NCI-H510A (cell line): ENCODE measurements around the gene RPL22.

Experiments
- DNase-seq: peaks from one replicate; lab custom pipeline; 2025; lab: John Stamatoyannopoulos, UW

The RPL22 gene

DNA sequence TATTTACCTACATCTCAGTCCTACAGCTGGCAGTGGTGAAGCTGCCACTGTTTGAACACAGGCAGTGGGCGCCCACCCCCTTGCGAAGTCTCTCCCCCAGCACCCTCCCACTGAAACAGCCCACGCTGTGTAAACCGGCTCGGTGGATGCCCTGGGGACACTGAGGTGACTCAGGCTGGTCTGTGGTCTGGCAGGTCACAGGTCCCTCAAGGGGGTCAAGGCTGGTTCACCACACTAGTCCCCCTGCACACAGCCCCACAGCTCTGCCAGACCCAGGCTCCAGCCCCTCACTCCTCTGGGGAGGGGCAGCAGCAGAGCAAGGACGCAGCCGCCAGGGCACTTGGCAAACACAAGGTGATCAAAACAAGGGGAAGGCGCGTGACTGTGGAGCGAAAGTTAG lies 26.8 kb downstream of the RPL22 start:
- DNase-seq = no peak

DNA sequence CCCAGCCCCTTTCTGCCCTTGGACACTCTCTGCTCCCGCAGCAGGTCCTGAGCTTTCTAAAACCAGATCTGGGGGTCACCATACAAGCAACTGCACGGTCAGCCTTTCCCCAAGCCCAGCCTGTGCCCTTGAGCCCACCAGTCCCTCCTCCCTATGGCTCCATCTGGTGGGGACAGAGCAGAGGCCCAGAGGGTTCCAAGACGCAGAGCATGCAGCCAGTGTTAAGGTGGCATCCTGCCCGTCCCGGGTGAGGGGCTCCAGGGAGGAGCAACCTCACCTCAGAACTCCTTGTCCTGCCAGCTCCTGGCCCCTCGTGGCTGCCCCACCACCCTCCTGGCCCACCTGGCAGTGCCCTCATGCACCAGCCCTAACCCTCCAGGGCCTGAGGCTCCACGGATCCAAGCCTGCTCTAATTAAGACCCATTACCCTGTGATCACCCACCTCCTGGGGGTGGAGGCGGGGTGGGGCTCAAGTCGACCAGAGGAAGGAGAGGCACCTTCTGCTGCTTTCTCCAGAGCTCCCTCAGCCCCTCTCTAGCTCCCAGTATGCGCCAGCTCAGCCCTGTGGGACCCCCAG lies 27.8 kb downstream of the RPL22 start:
- no peak for DNase-seq

DNA sequence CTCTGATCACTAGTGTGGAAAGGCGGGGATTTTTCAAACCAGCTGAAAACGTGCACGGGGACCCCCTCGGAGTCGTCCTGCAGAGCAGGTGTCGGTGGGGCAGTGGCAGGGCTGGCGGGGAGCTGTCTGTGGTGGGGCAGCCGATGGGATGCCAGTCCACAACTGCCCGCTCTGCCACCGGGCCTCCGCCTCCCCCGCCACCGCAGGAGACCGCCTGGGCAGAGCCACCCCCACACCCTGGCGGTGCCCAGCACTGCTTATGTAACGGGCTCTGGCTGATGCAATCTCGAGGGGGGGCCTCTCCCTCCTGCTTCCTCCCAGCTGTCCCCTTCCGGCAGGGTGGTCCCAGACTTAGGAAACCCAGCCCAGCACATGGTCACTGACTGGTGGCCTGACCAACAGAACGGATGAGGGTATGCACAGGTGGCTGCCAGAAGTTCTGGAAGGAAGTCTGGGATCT lies 28.6 kb downstream of the RPL22 start:
- no peak for DNase-seq

DNA sequence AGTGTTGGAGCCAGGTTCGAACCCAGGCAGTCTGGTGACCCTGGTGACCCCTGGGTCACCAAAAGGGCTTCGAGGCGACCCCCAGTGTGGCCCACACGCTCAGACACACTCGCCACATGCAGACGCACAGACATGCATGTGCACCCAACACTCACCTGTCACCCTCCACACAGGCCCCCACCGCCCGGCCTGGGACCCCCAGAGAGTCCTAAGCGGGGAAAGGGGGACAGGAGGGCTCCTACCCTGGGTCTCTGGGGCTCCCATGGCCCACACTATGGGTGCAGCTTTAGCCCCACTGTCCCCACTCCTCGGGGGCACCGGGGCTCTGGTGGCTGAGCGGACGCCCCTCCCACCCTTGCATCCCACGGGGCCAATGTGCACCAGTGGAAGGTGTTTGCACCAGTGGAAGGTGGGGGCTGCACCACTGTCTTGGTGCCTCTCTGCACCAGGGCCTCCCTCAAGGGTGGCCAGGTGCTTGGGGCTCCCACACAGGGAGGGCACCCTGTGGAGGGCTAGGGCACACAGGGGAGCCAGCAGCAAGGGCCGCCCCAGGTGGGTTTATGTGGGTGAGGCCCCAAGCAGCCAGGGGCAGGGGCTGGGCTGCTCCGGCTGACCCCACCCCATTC lies 29.2 kb downstream of the RPL22 start:
- no peak for DNase-seq

DNA sequence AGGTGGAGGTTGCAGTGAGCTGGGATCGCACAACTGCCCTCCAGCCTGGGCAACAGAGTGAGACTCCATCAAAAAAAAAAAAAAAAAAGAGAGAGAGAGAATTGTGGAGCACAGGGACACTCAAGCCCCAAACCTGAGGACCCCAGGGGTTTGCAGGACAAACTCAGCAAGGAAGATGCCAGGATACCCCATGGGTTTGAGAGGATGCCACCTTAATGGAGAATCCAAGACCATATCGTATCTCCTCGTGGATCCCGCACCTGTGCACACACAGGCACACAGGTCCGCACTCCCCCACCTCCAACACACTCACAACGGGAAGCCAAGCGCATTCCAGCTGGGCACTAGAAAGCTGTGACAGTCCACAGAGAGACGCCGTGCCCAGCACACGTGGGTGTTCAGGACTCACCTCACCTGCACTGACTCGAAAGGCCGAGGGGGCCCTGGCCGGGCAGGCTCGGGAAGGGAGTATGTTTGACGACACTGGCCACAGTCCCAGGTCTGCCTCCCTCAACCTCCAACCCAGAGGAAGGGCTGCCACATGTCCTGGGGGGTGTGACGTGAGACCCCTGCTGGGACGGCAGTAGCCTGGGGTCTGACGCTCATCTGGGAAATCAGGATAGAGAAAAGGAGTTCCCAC lies 30.3 kb downstream of the RPL22 start:
- no peak for DNase-seq

DNA sequence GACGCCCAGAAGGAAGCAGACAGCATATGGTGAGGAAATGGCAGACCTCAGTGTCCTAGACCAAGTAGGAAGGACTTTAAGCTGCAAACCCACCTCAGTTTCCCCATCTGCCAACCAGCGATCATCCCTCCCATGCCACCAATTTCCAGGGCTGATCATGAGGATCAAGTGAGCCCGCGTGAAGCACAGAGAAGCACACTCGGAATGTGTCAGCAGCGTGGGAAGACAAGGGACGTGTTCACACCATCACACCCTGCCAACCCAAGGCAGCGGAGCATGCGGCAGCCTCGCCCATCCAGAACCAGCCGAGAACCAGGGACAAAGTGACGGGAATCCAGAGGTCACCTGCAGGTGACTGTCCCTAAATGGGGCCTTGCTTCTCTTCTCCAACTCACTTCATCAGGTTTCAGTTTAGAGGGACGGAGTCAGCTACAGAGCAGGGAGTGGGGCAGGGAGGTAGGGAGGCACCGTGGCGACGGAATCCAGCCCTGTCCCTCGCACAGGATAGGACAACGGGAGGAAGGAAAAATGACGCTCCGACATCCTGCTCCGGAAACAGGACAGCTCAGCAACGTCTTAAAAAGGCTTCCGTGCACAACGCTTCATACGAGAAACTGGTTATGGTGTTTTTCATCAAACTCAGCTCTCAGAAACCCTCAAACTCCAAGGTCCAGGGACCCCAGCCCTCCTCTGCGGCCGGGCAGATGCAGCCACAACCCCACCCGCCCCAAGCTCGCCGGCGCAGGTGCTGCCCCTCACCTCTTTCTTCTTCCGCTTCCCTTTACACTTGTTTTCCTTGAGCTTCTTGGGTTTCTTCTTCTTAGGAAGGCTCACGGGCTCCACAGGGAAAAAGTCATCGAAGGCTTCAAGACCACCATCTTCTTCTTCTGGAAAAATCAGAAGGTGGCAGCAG lies 31.7 kb downstream of the RPL22 start:
- DNase-seq = no peak

DNA sequence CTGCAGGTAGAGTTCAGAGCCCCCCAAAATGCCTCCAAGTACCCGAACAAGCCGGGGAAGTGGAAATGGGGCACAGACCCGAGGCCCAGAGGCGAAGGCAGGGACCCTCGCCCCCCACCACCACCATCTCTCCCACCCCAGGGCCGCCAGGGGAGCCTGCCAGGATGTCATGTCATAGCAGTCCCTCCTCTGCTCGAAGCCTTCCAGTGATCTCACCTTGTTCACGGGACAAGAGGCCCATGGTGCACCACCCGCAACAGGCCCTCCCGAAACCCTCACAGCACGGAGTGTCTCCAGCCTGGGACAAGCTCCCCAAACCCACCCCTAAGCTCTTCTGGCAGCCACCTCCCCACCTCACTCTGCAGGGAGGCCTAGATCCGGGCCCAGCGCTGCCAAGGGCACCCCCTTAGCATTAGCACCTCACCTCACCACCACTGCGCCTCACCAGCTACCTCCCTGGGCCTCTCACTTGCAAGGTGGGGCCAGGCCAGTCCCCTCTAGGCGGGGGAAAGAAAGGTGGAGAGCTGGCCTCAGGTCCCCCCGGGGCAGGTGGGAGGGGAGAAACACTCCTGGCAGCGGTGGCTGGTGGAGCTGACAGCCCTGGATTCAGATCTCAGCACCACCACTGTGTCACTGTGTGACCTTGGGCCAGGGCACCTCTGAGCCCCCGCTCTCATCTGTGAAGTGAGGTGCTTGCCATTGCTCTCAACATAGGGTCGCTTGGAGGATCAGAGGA lies 32.6 kb downstream of the RPL22 start:
- DNase-seq = no peak

DNA sequence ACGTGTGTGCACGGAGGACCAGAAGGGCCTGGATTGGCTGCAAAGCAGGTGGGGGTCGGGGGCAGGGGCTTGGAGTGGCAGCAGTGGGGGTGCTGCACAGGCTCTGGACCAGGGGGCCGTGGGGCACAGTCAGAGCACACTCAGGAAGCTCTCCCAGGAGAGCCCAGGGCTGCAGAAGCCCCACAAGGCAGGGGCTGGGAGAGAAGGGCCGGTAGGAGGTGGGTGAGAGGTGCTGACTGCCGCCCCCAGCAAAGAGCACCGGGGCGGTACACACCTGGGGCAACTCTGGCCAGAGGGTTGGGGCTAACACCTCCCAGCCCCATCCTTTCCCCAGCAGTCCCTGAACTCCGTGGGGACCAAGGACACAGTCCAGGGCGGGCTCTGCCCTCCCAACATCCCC lies 33.2 kb downstream of the RPL22 start:
- no peak for DNase-seq

DNA sequence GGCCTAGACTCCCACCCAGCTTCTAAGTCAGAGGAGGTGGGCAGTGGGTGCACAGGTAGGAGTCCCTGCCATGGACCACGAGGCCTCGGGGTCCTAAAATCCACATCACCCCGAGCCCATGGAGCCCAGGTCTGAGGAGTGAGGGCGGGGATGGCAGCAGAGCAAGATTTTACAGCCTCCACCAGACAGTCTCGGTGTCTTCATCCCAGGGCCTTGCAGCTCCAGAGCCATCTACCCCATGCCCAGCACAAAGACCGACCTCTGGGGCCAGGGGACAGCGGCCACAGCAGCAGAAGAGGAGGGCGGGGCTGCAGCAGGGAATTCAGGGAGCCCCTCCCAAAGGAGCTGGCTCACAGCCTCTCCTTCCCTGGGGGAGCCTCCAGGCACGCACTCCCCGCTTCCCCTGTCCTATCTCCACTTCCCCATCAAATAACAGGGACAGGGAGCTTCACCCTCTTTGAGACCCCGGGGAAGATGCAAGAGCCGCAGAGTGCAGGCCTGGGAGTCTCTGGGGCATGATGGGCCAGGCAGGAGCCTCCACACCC lies 33.9 kb downstream of the RPL22 start:
- no peak for DNase-seq

DNA sequence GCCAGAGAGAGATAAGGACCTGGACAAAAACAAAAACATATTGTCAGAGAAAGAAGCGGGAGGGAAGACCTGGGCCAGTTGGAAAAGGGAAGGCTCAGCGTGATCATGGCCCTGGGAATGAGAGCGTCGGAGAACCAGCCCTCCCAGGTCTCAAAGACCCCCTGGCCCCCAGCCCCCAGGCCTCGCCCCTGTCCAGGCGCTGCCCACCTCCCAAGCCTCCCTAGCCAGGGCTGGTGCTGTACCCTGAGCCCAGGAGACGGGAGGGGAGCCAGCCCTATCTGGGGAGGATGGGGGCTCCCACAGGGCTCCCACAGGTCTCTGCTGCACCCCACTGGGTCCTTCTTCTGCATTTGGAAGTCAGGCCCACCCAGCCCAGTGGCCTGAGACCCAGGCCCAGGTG lies 34.4 kb downstream of the RPL22 start:
- DNase-seq = no peak

DNA sequence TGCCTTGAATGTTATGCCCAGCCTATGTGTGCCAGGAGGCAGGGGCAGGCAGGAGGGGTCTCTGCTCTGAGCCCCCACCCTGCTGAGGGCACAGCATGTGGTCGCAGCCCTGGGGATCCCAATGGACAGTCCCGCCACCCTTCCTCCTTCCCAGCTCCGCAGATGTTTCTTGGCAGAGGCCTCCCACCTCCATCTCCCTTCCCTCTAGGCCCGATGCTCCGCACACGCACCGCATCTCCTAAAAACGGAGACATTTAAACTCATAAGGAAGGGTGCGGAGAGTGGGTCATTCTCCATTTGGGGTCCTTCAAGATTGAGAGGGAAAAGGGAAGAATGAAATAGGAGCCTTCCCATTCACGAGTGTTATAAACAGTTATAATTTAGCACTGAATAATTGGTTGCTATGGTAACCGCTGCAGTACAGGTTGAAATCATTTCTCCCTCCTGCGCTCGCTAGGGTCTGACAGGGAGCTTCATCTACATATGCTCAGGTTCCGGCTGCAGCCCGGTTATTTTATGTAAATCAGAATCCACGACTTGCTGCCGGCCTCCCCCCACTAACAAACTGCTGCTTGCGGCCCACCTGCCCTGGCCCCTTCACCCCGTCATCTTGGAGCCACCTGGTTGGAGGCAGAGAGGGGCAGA lies 35.3 kb downstream of the RPL22 start:
- no peak for DNase-seq

DNA sequence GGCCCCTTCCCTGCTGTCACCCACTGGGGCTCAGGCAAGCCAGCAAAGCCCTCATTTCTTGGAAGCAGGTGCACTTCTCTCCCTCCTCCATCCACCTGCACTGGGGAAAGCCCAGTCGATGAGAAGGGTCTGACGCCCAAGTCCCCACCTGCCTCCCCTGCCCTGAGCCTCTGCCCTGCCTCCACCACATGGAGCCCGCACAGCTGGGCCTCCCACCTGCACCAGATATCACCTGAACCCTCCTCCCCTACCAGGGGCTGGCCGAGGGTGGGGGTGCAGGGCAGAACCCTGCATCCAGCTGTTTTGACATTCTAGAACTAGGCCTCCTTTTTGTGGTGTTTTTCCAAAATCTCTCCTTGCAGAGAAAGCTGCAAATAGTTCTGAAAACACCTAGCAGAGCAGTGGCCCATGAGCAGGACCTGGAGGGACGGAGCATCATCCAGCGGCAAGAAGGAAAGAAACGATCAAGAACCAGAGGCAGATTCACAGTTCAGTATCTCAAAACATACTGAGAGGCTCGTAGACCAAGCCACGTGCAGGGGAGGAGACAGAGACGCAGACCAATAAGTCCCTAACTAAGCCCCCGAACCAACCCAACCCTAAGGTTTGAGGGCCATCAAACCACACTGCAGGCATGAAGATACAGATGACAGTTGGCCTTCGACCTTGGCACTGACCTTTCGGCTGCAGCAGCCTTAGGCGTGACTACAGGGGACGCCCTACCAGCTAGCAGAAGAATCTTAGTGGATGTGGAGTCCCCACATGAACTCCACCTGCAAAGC lies 36.0 kb downstream of the RPL22 start:
- DNase-seq = no peak

DNA sequence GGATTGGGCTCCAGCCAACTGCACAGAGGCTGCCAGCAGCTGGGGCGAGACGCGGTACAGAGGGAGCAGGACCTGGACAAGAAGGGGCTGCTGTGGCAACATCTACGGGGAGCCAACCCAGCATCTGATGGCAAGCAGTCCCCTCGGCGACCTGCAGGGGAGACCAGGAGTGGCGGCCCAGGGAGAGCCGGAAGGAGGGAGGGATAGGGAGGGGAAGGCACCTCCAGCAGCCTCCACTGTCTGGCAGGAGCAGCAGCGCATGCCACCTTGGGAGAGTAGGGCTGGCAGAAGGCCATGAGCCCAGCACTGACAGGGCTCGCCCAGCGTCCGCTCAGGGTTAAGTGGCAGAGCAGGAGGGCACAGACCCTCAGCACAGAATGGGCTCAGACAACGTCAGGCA lies 36.6 kb downstream of the RPL22 start:
- DNase-seq = peak; percentile 94

DNA sequence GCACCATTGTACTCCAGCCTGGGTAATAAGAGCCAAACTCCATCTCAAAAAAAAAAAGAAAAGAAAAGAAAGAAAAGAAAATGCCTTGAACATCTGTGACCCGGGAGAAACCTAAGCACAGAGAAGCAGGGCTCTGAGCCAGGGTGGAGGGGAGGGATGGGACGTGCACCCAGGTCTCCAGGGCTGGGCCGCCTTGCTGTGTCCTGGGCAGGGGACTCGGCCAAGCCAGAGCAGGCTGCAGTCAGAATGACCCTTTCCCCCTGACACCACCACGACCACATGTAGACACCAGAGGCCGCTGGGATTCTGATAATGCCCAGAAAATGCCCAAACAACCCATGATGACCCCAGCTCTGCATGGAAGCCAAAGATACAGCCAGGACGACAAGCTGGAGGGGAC lies 37.1 kb downstream of the RPL22 start:
- no peak for DNase-seq

DNA sequence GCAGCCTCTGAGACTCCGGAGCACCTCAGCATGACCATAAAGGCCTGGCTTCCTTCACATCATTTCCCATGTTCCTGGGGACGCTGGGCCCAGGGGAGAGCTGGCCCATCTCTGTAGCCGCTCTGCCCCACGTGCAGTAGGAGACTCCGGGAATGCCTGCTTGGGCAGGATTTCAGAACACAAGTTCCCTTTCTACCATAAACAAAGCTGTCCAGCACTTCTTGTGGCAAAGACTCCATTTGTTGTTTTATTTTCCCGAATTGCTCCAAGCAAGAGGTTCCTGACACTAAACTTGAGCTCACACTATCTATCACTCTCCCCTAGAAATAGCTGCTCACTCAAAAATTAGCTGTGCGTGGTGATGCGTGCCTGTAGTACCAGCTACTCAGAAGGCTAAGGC lies 41.2 kb downstream of the RPL22 start:
- no peak for DNase-seq

DNA sequence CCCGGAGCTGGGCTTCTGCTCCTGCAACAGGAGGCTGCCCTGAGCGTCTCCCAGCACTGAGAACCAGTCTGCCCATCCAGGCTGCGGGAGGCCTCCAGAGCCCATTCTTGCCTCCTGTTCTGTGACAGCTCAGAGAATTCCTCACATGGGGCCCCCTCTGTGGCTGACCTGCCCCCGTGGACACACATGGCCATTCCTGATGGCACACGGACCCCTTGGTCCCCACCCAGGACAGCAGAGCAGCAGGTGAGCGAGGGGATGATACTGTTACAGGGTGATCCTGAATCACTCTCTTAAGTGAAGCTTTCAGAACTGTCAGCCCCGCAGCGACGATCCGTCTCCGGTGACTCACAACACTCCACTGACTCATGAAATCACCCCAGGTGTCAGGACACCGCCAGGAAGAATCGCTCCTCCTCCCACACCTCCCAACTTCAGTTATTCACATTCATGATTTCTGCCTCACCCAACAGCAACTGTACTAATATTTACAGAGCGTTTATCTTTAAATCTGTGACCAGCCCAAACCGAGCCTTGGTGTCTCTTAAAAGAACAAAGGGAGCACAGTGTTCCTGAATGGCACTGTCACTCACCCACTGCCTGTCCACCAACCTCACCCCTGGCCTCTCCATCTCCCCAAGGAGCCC lies 41.7 kb downstream of the RPL22 start:
- peak; percentile 82 for DNase-seq

DNA sequence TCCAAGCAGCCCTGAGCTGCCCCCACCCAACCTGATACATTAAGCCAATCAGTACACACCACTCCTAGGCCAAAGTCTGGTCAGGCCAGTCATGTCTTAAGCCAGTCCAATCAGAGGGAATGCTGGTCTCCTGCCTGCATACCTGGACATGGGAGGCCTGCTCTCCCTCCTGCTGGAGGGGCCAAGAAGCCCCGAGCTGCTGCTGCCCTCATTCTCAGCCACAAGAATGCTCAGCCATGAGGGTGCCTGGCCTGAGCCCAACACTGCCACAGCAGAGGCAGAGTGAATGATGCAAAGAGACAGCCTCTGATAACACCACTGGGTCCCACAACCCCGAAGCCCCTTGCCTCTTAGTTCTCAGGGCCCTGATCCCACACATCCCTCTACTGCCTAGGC lies 42.3 kb downstream of the RPL22 start:
- no peak for DNase-seq

DNA sequence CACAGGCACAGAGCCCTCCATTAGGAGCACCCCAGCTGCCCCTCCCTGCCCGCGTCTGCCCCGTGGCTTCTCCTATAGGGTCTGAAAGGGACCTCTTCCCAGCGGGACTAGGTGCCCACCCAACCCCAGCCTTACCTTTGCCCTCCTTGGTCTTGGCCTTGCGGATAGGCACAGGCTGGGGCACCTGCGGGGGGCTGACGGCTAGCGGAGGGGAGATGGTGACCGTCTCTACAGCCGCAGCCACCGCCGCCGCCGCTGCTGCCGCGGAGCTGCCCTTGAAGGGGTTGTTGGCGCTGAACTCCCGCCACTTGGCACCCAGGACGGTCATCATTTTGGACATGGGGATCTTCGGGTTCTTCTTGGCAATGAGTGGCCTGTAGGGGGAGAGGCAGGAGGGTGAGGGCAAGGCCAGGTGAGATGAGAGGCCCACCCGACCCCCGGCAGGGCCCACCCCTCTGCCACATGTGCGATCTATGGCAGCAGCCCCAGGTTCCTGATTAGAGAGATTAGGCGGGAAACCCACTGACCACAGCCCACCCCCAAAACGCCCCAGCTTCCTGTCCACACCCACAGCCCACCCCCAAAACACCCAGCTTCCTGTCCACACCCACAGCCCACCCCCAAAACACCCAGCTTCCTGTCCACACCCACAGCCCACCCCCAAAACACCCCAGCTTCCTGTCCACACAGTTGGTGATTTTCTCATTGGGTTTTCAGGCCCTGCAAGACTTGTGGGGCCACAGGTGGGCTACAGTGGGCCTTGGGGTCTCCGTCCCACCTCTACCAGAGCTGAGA lies 44.7 kb downstream of the RPL22 start:
- DNase-seq = no peak

DNA sequence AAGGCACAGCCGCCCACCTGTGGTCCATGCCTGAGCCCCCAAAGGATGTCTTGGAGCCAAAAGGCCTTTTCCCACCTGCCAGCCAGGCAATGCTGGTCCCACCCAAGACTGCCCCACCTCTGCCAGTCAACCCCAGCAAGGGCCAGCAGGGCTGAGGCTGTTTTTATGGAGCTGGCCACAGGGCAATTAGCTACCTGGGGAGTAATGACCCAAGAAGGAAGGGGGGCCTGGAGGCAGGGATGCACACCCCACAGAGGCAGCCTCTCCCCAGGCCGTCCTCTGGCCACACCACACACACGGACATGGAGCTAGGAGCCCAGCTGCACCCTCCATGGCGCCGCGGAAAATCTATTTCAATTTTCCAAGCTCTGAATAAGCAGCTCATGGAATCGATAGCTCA lies 46.5 kb downstream of the RPL22 start:
- no peak for DNase-seq
